ENCODE results near the gene RASD2. TPM values are rescaled to one million over a fixed set of nuclear protein-coding genes. Genes with fewer than 3 reads are reported as not detected.

RASD2 gene
- total and polyA plus RNA-seq, 8 donors, result 0.13 to 1.3 (median 0.17) TPM

DNA sequence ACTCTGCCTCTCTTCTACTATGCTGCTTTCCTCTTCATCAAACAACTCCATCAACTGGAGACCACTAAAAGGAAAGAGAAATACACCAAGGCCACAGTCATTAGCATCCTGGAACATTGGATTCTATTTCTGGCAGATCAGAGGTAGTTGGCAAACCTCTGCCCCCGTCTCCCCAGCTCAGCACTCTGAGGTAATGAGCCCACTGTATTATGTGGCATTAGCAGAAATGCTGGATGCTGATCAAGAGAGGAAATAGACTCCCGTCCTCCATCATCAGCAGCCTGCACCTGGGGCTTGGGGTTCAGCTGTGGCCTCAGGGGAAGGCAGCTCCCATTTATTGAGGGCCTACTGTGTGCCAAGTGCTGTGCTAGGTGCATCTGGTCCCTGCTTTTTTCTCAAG lies 9.0 kb upstream of the RASD2 start:
- Histone ChIP-seq H3K27ac (no peak overlapping the region), H3K9me3 (peaks cover 0 to 6% of the 10 kb centered on the region in 2 donors), H3K4me1 (peaks cover 3 to 4% of the 10 kb centered on the region in 2 donors), H3K4me3 (no peak overlapping the region), H3K36me3 (no peaks in the 10 kb centered on the region), H3K27me3 (no peaks in the 10 kb centered on the region)
- DNase-seq (no peak), ATAC-seq (no peak)
- intact Hi-C loops (cut with DNase I), result no loop called here
- TF ChIP-seq, protein P1, sequence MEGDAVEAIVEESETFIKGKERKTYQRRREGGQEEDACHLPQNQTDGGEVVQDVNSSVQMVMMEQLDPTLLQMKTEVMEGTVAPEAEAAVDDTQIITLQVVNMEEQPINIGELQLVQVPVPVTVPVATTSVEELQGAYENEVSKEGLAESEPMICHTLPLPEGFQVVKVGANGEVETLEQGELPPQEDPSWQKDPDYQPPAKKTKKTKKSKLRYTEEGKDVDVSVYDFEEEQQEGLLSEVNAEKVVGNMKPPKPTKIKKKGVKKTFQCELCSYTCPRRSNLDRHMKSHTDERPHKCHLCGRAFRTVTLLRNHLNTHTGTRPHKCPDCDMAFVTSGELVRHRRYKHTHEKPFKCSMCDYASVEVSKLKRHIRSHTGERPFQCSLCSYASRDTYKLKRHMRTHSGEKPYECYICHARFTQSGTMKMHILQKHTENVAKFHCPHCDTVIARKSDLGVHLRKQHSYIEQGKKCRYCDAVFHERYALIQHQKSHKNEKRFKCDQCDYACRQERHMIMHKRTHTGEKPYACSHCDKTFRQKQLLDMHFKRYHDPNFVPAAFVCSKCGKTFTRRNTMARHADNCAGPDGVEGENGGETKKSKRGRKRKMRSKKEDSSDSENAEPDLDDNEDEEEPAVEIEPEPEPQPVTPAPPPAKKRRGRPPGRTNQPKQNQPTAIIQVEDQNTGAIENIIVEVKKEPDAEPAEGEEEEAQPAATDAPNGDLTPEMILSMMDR (IDR thresholded peaks at IDR 0.05), result no peak

DNA sequence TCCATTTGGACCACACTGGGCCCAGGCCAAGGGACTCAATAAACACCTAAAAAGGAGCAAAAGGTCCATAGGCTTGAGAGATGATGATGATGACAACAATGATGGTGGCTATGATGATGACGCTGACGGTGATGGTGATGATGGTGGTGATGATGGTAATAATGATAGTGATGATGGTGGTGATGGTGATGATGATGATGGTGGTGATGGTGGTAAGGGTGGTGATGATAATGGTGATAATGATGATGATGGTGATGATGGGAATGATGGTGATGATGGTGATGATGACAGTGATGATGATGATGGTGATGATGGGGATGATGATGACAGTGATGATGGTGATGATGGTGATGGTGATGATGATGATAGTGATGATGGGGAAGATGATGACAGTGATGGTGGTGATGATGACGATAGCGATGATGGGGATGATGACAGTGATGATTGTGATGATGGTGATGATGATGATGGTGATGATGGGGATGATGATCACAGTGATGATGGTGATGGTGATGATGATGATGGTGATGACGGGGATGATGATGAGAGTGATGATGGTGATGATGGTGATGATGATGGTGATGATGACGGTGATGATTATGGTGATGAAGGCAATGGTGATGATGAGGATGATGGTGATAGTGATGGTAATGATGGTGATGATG lies 7.1 kb upstream of the RASD2 start:
- no peak for ATAC-seq
- Histone ChIP-seq H3K4me1 (peaks cover 3 to 4% of the 10 kb centered on the region in 2 donors), H3K27me3 (peaks cover 0 to 2% of the 10 kb centered on the region in 2 donors), H3K36me3 (no peaks in the 10 kb centered on the region), H3K27ac (no peak overlapping the region), H3K9me3 (peaks cover 0 to 6% of the 10 kb centered on the region in 2 donors), H3K4me3 (no peak overlapping the region)
- TF ChIP-seq, protein P1 (IDR thresholded peaks at IDR 0.05), result no peak
- no peak for DNase-seq
- intact Hi-C loops (cut with DNase I), result no loop called here

DNA sequence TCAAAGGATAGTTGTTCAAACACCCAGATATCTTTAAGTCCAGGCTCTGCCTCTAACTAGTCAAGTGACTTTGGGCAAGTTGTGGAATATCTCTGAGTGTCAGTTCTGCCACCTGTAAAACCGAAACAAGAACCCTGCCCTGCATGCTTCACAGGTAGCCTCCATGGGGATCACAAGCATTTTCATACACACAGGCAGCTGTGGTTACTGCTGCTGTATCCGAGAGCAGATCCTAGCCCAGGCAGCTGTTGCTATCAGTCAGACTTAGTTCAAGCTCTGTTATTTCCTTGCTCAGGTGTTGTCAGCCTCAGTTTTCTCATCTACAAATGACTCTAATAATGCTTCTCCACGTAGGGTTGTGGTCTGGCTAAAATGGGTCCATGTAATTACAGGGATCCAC lies 6.5 kb upstream of the RASD2 start:
- TF ChIP-seq, protein P1 (IDR thresholded peaks at IDR 0.05), result no peak
- ATAC-seq (no peak), DNase-seq (no peak)
- intact Hi-C loops (cut with DNase I), result no loop called here
- Histone ChIP-seq H3K27ac (no peak overlapping the region), H3K36me3 (no peaks in the 10 kb centered on the region), H3K4me3 (no peak overlapping the region), H3K9me3 (peaks cover 0 to 3% of the 10 kb centered on the region in 2 donors), H3K27me3 (peaks cover 0 to 8% of the 10 kb centered on the region in 2 donors), H3K4me1 (peaks cover 3 to 4% of the 10 kb centered on the region in 2 donors)

DNA sequence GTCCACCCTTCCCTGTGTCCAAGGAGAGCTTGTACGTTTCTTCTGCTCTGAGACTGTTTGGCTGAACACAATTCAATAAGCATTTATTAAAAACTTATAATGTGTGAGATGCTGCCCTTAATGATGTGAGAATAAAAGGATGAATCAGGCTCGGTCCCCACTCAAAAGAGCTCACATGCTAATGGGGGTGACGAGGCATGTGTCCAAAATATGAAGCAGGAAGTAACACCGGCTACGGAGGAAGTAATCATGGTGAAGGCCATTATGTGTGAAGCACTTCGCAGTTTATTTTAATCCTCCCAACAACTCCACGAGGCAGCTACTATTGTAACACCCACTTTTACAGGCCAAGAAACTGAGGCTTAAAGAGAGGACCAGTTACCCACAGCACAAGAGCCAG lies 3.4 kb upstream of the RASD2 start:
- peaks cover 8 to 24% of the 10 kb centered on the region in 2 donors for H3K4me1 ChIP-seq
- intact Hi-C loops (cut with DNase I), result no loop called here
- ATAC-seq (no peak), DNase-seq (peak in 1 of 4 donors; percentile 57)
- H3K27ac ChIP-seq, result no peak overlapping the region
- H3K36me3 ChIP-seq, result no peaks in the 10 kb centered on the region
- H3K4me3 ChIP-seq, result no peak overlapping the region
- TF ChIP-seq, protein P1 (IDR thresholded peaks at IDR 0.05), result no peak
- H3K27me3 ChIP-seq, result peaks cover 17 to 39% of the 10 kb centered on the region in 2 donors
- H3K9me3 ChIP-seq, result no peaks in the 10 kb centered on the region

DNA sequence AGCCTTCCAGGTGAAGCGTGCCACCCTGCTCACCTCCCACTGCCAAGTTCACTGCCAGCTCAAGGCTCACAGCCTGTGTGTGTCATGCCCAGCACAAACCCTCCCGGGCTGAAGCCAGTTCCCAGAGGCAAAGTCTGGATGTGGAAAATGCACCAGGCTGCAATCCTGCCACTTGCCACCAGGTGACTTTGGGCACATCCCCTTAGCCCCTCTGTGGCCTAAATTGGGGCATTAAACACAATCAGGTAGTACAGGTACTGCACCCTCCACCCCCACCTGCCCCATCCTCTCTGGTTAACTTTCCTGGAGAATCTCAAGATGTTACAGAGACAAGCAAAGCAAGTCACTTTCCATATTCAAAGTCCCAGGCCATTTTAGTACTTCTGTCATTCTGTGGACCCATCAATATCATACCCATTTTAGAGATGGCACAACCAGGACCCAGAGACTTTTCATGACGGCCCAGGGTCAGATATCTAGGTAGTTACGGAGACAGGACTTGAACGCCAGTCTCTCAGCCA lies 1.8 kb upstream of the RASD2 start:
- Histone ChIP-seq H3K27ac (no peak overlapping the region), H3K4me3 (no peak overlapping the region), H3K36me3 (no peaks in the 10 kb centered on the region), H3K9me3 (no peaks in the 10 kb centered on the region), H3K27me3 (peaks cover 17 to 55% of the 10 kb centered on the region in 2 donors), H3K4me1 (peaks cover 8 to 24% of the 10 kb centered on the region in 2 donors)
- no peak for ATAC-seq
- peak in 1 of 4 donors; percentile 28 for DNase-seq
- intact Hi-C loops (cut with DNase I), result no loop called here
- TF ChIP-seq, protein P1 (IDR thresholded peaks at IDR 0.05), result peak in 1 of 2 donors; percentile 51

Data from left lung (tissue), 10 donors.